IMR-90 (cell line): ENCODE measurements around the gene SUDS3.

Experiments used
- BHLHE40 ChIP-seq: fragments of 150-350 bp; IDR thresholded peaks from 2 replicates; pipeline ENCODE4 v1.6.1; 2016; ENCODE audit warnings: mild to moderate bottlenecking, low read depth, low read length
- CEBPB ChIP-seq: IDR thresholded peaks from 2 replicates; pipeline ENCODE4 v1.6.1; 2012; ENCODE audit warnings: low read depth, low read length, improper control_type of control experiment
- CTCF ChIP-seq: conservative IDR thresholded peaks from 2 replicates; pipeline ENCODE4 v1.5.1; 2012; ENCODE audit warnings: mild to moderate bottlenecking, low read depth, low read length, improper control_type of control experiment
- FOS ChIP-seq: fragments of 150-350 bp; IDR thresholded peaks from 2 replicates; pipeline ENCODE4 v1.6.1; 2016; ENCODE audit warnings: low read depth, low read length
- MAFK ChIP-seq: IDR thresholded peaks from 2 replicates; pipeline ENCODE4 v1.6.1; 2012; ENCODE audit warnings: low read depth, low read length, improper control_type of control experiment
- MXI1 ChIP-seq: IDR thresholded peaks from 2 replicates; pipeline ENCODE4 v1.6.1; 2012; ENCODE audit warnings: low read depth, mild to moderate bottlenecking, low read length, moderate library complexity, borderline replicate concordance
- POLR2A ChIP-seq: IDR thresholded peaks from 2 replicates; pipeline ENCODE4 v1.6.1; 2012; ENCODE audit warnings: mild to moderate bottlenecking, low read depth, low read length
- RAD21 ChIP-seq: IDR thresholded peaks from 2 replicates; pipeline ENCODE4 v1.6.1; 2012; ENCODE audit warnings: low read length, improper control_type of control experiment
- RCOR1 ChIP-seq: IDR thresholded peaks from 2 replicates; pipeline ENCODE4 v1.6.1; 2012; ENCODE audit warnings: mild to moderate bottlenecking, low read length, improper control_type of control experiment; ENCODE audit not compliant: insufficient replicate concordance
- RFX5 ChIP-seq: IDR thresholded peaks from 2 replicates; pipeline ENCODE4 v1.8.0; 2012; ENCODE audit warnings: low read depth, mild to moderate bottlenecking, low read length, moderate library complexity
- SMC3 ChIP-seq: fragments of 150-350 bp; IDR thresholded peaks from 2 replicates; pipeline ENCODE4 v1.6.1; 2016; ENCODE audit warnings: low read depth, mild to moderate bottlenecking, antibody characterized with exemption, low read length, moderate library complexity
- USF2 ChIP-seq: fragments of 150-350 bp; IDR thresholded peaks from 2 replicates; pipeline ENCODE4 v1.6.1; 2017; ENCODE audit warnings: mild to moderate bottlenecking, antibody characterized with exemption, low read length, low read depth

GRCh38 chr12:118326991-118327390 is 49.4 kb upstream of the SUDS3 start:
- TF ChIP-seq CTCF (no peak), POLR2A (no peak), MXI1 (no peak), RCOR1 (no peak), BHLHE40 (no peak), SMC3 (no peak), USF2 (no peak), MAFK (no peak), CEBPB (no peak), RAD21 (no peak), FOS (no peak), RFX5 (no peak)
